H1 (cell line): ENCODE results near the gene R3HCC1L. TPM values are rescaled to one million over a fixed set of nuclear protein-coding genes. Genes with fewer than 3 reads are reported as not detected.

ENCODE experiments used
- CTCF ChIP-seq, 3 experiments: IDR thresholded peaks; 1 replicate in 2 of 3; 2 replicates in 1 of 3; pipeline versions ENCODE4 v1.5.1 to v1.6.1; 2011; ENCODE audit warnings: low read length in 3 of 3, mild to moderate bottlenecking in 3 of 3, inconsistent platforms in 2 of 3, low read depth in 1 of 3, moderate library complexity in 1 of 3; ENCODE audit not compliant: insufficient read depth in 1 of 3; ENCODE audit errors: control extremely low read depth in 1 of 3
- KDM4A ChIP-seq: IDR thresholded peaks from one replicate; pipeline ENCODE4 v1.7.1; 2012; ENCODE audit warnings: low read depth, mild to moderate bottlenecking, moderate library complexity, low read length, inconsistent platforms; ENCODE audit not compliant: severe bottlenecking
- polyA plus RNA-seq, 7 experiments: library from polyadenylated mRNA; depleted of rRNA in 3 of 7; stranded (reverse) in 5 of 7; unstranded in 2 of 7; fragments of >200 nt in 5 of 7; fragments of 200-250 nt in 2 of 7; gene quantifications; 1 replicate in 5 of 7; 2 replicates in 1 of 7; 4 replicates in 1 of 7; pipeline versions ENCODE4 v1.2.1 to v1.2.3, GENCODE V29; 2011 to 2013; ENCODE audit warnings: missing spikeins in 2 of 7, mixed read lengths in 2 of 7
- total RNA-seq: library from RNA; stranded (reverse); fragmentation: NEBNext Ultra II Directional; extraction: Animal tissue kit (Norgen Biotek cat#: 25700); gene quantifications from 2 replicates; pipeline ENCODE4 v1.2.1, GENCODE V29; 2021

The R3HCC1L gene
- total and polyA plus RNA-seq, 2 of the 8 experiments (the other 6 are each of a cell fraction or from before 2014, with no cell fraction given): 6.9 to 13.9 TPM

DNA sequence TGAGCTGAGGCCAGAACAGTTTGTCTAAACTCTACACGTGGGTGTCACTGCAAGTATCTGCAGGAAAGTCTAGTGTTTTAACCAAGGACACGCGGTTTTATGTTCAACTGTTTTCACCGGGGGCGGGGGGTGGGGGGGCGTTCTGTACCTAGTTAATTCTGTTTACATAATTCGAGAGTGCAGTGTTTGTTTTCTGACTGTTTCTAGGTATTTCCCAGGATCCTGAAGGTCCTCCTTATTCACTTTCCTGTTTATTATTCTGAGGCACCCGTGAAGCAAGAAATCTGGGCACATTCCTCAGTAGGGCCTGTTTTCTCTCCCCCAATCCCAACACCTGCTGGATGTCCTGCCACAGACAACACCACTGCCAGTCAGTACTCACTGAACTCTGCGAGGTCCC lies 125.9 kb downstream of the R3HCC1L start (continued):
- TF ChIP-seq CTCF (IDR thresholded peaks at IDR 0.05; ENCODE audit: control extremely low read depth in 1 of 3, insufficient read depth in 1 of 3, low read depth in 1 of 3, low read length in 3 of 3) (no peak), KDM4A (no peak)
